HG03571 (cell line): ENCODE results near the gene ZNF816.
A peak's percentile ranks its signal among the peaks of the same experiment; 100 is the strongest.
"Not testable (repeated sequence)": the region's sequence is repeated elsewhere in the genome, so short reads cannot be mapped to it uniquely, and the experiment has no call there.

Experiments used
- ATAC-seq: cut with Tn5 transposase; IDR thresholded peaks from one replicate; pipeline ENCODE4 v1.9.1; 2021; ENCODE audit not compliant: unreplicated experiment

Gene ZNF816

GRCh38 chr19:52936151-52936953 lies 26.3 kb downstream of the ZNF816 start:
- no peak for ATAC-seq

- no peak for ATAC-seq
Observed at GRCh38 chr19:52935434-52935833, 27.2 kb downstream of the ZNF816 start.

- ATAC-seq, result not testable (repeated sequence)
Observed at GRCh38 chr19:52924641-52925040, 38.0 kb downstream of the ZNF816 start.

GRCh38 chr19:52923778-52924593 lies 38.7 kb downstream of the ZNF816 start:
- no peak for ATAC-seq

- peak; percentile 90 for ATAC-seq
Observed at GRCh38 chr19:52922841-52923777, 39.6 kb downstream of the ZNF816 start, which contains the start of gene ZNF888. Gene ZNF888, minus strand, starts transcription at chr19:52923428. Its CDS starts 5,555 bp downstream, at chr19:52917873.

- no peak for ATAC-seq
Observed at GRCh38 chr19:52917531-52917930, 45.1 kb downstream of the ZNF816 start.

- no peak for ATAC-seq
Observed at GRCh38 chr19:52910648-52911047, 52.0 kb downstream of the ZNF816 start.

- not testable (repeated sequence) for ATAC-seq
Observed at GRCh38 chr19:52904052-52904780, 58.5 kb downstream of the ZNF816 start.

GRCh38 chr19:52901842-52902241 lies 60.8 kb downstream of the ZNF816 start:
- no peak for ATAC-seq
